Esophagus muscularis mucosa (tissue), 4 donors: Measurements from ENCODE around the gene PTPRN2. TPM values are rescaled to one million over a fixed set of nuclear protein-coding genes. Genes with fewer than 3 reads are reported as not detected.

Experiments used
- DNase-seq: peaks from one replicate; pipeline ENCODE4 v3.0.0-alpha.2; 2017; ENCODE audit errors: extremely low spot score
- H3K27ac ChIP-seq, 4 donors: fragments of 200-600 bp; sonication (generic); replicated peaks in 1 of 4; 1 replicate in 3 of 4; 2 replicates in 1 of 4; pipeline ENCODE4 v1.5.1; 2016 to 2019; ENCODE audit warnings: mild to moderate bottlenecking in 1 of 4
- H3K27me3 ChIP-seq, 4 donors: fragments of 200-600 bp; sonication (generic); one replicate each; pipeline versions ENCODE4 v1.5.1 to v1.6.0; 2016 to 2019
- H3K36me3 ChIP-seq, 4 donors: fragments of 200-600 bp; sonication (generic); one replicate each; pipeline ENCODE4 v1.5.1; 2016 to 2019
- H3K4me1 ChIP-seq, 4 donors: fragments of 200-600 bp; sonication (generic); one replicate each; pipeline ENCODE4 v1.5.1; 2016 to 2019
- H3K4me3 ChIP-seq, 4 donors: fragments of 200-600 bp; sonication (generic); 1 replicate in 2 of 4; 2 replicates in 2 of 4; pipeline ENCODE4 v1.5.1; 2016 to 2019; ENCODE audit warnings: mild to moderate bottlenecking in 4 of 4, moderate library complexity in 1 of 4
- H3K9me3 ChIP-seq, 4 donors: fragments of 200-600 bp; sonication (generic); 1 replicate in 3 of 4; 2 replicates in 1 of 4; pipeline ENCODE4 v1.5.1; 2016 to 2019
- CTCF ChIP-seq, 3 experiments: fragments of 200-600 bp in 2 of 3; fragments of 450-650 bp in 1 of 3; sonication (generic) in 2 of 3; IDR thresholded peaks; one replicate each; pipeline ENCODE4 v1.5.1; 2017 to 2019; ENCODE audit warnings: antibody characterized with exemption in 3 of 3, mild to moderate bottlenecking in 2 of 3, moderate library complexity in 1 of 3
- EP300 ChIP-seq: sonication (generic); formaldehyde crosslinking; IDR thresholded peaks from one replicate; pipeline ENCODE4 v1.6.1; 2017; ENCODE audit warnings: antibody characterized with exemption
- POLR2A ChIP-seq: fragments of 450-650 bp; IDR thresholded peaks from one replicate; pipeline ENCODE4 v1.6.1; 2017; ENCODE audit warnings: antibody characterized with exemption, moderate library complexity, mild to moderate bottlenecking, low read depth
- POLR2AphosphoS5 ChIP-seq, 2 donors: sonication (generic); formaldehyde crosslinking; IDR thresholded peaks; one replicate each; pipeline ENCODE4 v1.6.1; 2017; ENCODE audit warnings: antibody characterized with exemption in 2 of 2
- WGBS: methylation state at CpG from one replicate; pipeline ENCODE4 v1.1.5; 2018; 5-methylcytosine and 5-hydroxymethylcytosine counted together
- intact Hi-C: fragments of 100-400 bp; cut with DNase I; formaldehyde crosslinking; loops from one replicate; pipeline ENCODE4 v1.15.1; 2023
- total RNA-seq, 4 donors: library from RNA; depleted of rRNA; stranded (reverse); fragments of >200 nt; gene quantifications; one replicate each; pipeline versions ENCODE4 v1.1.0 to v1.2.1, GENCODE V29; 2016

The PTPRN2 gene
- total RNA-seq, 4 donors from 2014 or later: 2.1 to 3.1 (median 3.1) TPM

GRCh38 chr7:158468700-158469296 is 118.8 kb downstream of the PTPRN2 start:
- no peaks in the 10 kb centered on the region for H3K9me3 ChIP-seq
- no peaks in the 10 kb centered on the region for H3K36me3 ChIP-seq
- H3K4me3 ChIP-seq: no peak overlapping the region
- H3K27me3 ChIP-seq: peaks cover 0 to 21% (median 2%) of the 10 kb centered on the region in 4 donors
- intact Hi-C loops: no loop called here
- H3K4me1 ChIP-seq: peaks cover 0 to 7% (median 0%) of the 10 kb centered on the region in 4 donors
- no peak overlapping the region for H3K27ac ChIP-seq
- TF ChIP-seq CTCF (IDR thresholded peaks at IDR 0.05) (no peak), POLR2A (no peak), EP300 (no peak), POLR2AphosphoS5 (IDR thresholded peaks at IDR 0.05) (no peak)
- no peak for DNase-seq
- 78% methylated on average over 9 of the region's 9 CpGs for WGBS

DNA sequence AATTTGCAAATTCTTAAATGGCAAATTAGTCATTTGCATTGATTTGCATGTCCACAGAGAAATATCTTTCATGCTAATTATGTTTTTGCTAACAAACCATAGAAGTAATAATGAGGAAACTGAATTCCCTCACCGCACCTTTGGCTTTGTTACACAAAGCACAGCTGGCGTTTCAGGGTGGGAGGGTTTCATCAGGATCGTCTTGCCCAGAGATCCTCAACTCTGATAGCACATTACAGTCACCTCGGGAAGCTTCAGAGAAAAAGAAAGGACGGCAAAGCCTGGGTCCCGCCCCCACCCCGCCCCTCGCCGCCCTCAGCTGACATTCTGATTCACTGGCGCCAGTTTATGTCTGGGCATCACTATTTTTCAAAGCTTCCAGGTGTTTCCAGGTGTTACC is 119.4 kb downstream of the PTPRN2 start:
- no peak for TF ChIP-seq CTCF (IDR thresholded peaks at IDR 0.05)
- no peak for TF ChIP-seq POLR2A
- TF ChIP-seq EP300: no peak
- no peak for TF ChIP-seq POLR2AphosphoS5 (IDR thresholded peaks at IDR 0.05)
- DNase-seq: no peak
- Histone ChIP-seq H3K27me3 (peaks cover 0 to 21% (median 2%) of the 10 kb centered on the region in 4 donors), H3K4me3 (no peak overlapping the region), H3K36me3 (no peaks in the 10 kb centered on the region), H3K9me3 (no peaks in the 10 kb centered on the region), H3K27ac (no peak overlapping the region), H3K4me1 (peaks cover 0 to 4% (median 0%) of the 10 kb centered on the region in 4 donors)
- intact Hi-C loops: no loop called here
- WGBS: 35% methylated on average over 10 of the region's 10 CpGs

GRCh38 chr7:158467562-158467961 is 120.1 kb downstream of the PTPRN2 start:
- no peak overlapping the region for H3K4me3 ChIP-seq
- intact Hi-C loops: no loop called here
- no peak for DNase-seq
- TF ChIP-seq POLR2AphosphoS5 (IDR thresholded peaks at IDR 0.05) (no peak), CTCF (IDR thresholded peaks at IDR 0.05) (no peak), POLR2A (no peak), EP300 (no peak)
- no peaks in the 10 kb centered on the region for H3K36me3 ChIP-seq
- no peak overlapping the region for H3K27ac ChIP-seq
- H3K27me3 ChIP-seq: peaks cover 0 to 21% (median 2%) of the 10 kb centered on the region in 4 donors
- no peaks in the 10 kb centered on the region for H3K4me1 ChIP-seq
- WGBS: 46% methylated on average over 7 of the region's 7 CpGs
- H3K9me3 ChIP-seq: no peaks in the 10 kb centered on the region

GRCh38 chr7:158463317-158463716 is 124.3 kb downstream of the PTPRN2 start:
- TF ChIP-seq POLR2AphosphoS5 (IDR thresholded peaks at IDR 0.05): no peak
- no peak for TF ChIP-seq EP300
- no peak for TF ChIP-seq CTCF (IDR thresholded peaks at IDR 0.05)
- TF ChIP-seq POLR2A: no peak
- Histone ChIP-seq H3K27me3 (peaks cover 0 to 15% (median 2%) of the 10 kb centered on the region in 4 donors), H3K36me3 (no peaks in the 10 kb centered on the region), H3K4me1 (no peaks in the 10 kb centered on the region), H3K4me3 (no peak overlapping the region), H3K9me3 (no peaks in the 10 kb centered on the region), H3K27ac (no peak overlapping the region)
- DNase-seq: no peak
- 84% methylated on average over 4 of the region's 4 CpGs for WGBS
- intact Hi-C loops: no loop called here

DNA sequence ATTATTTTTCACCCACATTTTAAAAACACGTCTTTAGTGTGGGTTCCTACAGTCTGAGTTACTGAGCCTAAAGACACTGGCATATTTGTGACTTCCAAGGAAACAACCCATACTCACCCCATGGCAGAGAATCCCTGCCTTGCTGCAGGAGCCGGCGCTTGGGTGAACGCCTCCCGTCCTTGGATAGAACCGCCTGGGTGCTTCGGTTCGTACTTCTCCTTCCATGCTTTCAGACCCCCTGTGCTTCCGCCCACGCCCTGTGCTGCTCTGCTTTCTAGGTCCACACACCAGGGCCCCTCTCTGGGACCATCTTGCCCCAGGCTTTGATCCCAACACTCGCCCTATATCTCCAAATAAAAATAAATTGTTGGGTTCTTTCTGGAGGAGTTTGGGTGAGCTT is 125.8 kb downstream of the PTPRN2 start:
- Histone ChIP-seq H3K27me3 (peaks cover 0 to 13% (median 0%) of the 10 kb centered on the region in 4 donors), H3K4me3 (no peak overlapping the region), H3K36me3 (no peaks in the 10 kb centered on the region), H3K27ac (no peak overlapping the region), H3K4me1 (no peaks in the 10 kb centered on the region), H3K9me3 (no peaks in the 10 kb centered on the region)
- TF ChIP-seq POLR2AphosphoS5 (IDR thresholded peaks at IDR 0.05) (no peak), POLR2A (no peak), EP300 (no peak), CTCF (IDR thresholded peaks at IDR 0.05) (no peak)
- no peak for DNase-seq
- WGBS: 78% methylated on average over 11 of the region's 11 CpGs
- intact Hi-C loops: no loop called here
